Measurements from ENCODE around the gene DPP7.

The DPP7 gene

GRCh38 chr9:137084526-137084925 is 30.0 kb downstream of the DPP7 start:
- Histone ChIP-seq H3K36me3 (ENCODE audit: low read depth) (peaks cover 16% of the 10 kb centered on the region), H3K27ac (ENCODE audit: poor library complexity, severe bottlenecking) (peak overlapping the region; percentile 83), H3K27me3 (ENCODE audit: insufficient read depth, poor library complexity, severe bottlenecking) (no peaks in the 10 kb centered on the region), H3K4me3 (ENCODE audit: severe bottlenecking) (no peak overlapping the region), H3K4me1 (ENCODE audit: insufficient read depth, poor library complexity, severe bottlenecking) (peaks cover 30% of the 10 kb centered on the region), H3K9me3 (ENCODE audit: severe bottlenecking) (no peaks in the 10 kb centered on the region)
- ATAC-seq (ENCODE audit: low read depth) (no peak), DNase-seq (ENCODE audit: low spot score) (no peak)
- TF ChIP-seq CTCF (IDR thresholded peaks at IDR 0.05; ENCODE audit: poor library complexity, severe bottlenecking), result no peak

- Histone ChIP-seq H3K36me3 (ENCODE audit: low read depth) (peaks cover 15% of the 10 kb centered on the region), H3K9me3 (ENCODE audit: severe bottlenecking) (no peaks in the 10 kb centered on the region), H3K4me3 (ENCODE audit: severe bottlenecking) (no peak overlapping the region), H3K4me1 (ENCODE audit: insufficient read depth, poor library complexity, severe bottlenecking) (peaks cover 30% of the 10 kb centered on the region), H3K27me3 (ENCODE audit: insufficient read depth, poor library complexity, severe bottlenecking) (no peaks in the 10 kb centered on the region), H3K27ac (ENCODE audit: poor library complexity, severe bottlenecking) (peak overlapping the region; percentile 83)
- ATAC-seq (ENCODE audit: low read depth) (peak; percentile 61), DNase-seq (ENCODE audit: low spot score) (peak; percentile 96)
- no peak for TF ChIP-seq CTCF (IDR thresholded peaks at IDR 0.05; ENCODE audit: poor library complexity, severe bottlenecking)
These were observed 31.0 kb downstream of the DPP7 start for GRCh38 chr9:137083394-137084004.

GRCh38 chr9:137082925-137083290 is 31.6 kb downstream of the DPP7 start:
- Histone ChIP-seq H3K27ac (ENCODE audit: poor library complexity, severe bottlenecking) (peak overlapping the region; percentile 83), H3K27me3 (ENCODE audit: insufficient read depth, poor library complexity, severe bottlenecking) (no peaks in the 10 kb centered on the region)
- ATAC-seq (ENCODE audit: low read depth), result no peak

GRCh38 chr9:137082222-137082924 is 32.2 kb downstream of the DPP7 start:
- ATAC-seq (ENCODE audit: low read depth) (no peak), DNase-seq (ENCODE audit: low spot score) (no peak)
- H3K4me3 ChIP-seq (ENCODE audit: severe bottlenecking), result no peak overlapping the region
- peaks cover 12% of the 10 kb centered on the region; the same call in 1 of the 2 replicates for H3K36me3 ChIP-seq (ENCODE audit: low read depth)
- TF ChIP-seq CTCF (IDR thresholded peaks at IDR 0.05; ENCODE audit: poor library complexity, severe bottlenecking), result no peak
- H3K9me3 ChIP-seq (ENCODE audit: severe bottlenecking), result no peaks in the 10 kb centered on the region
- no peaks in the 10 kb centered on the region for H3K27me3 ChIP-seq (ENCODE audit: insufficient read depth, poor library complexity, severe bottlenecking)
- H3K27ac ChIP-seq (ENCODE audit: poor library complexity, severe bottlenecking), result no peak overlapping the region
- peaks cover 24% of the 10 kb centered on the region for H3K4me1 ChIP-seq (ENCODE audit: insufficient read depth, poor library complexity, severe bottlenecking)

More at GRCh38 chr9:137082925-137083290, 31.6 kb downstream of the DPP7 start:
- H3K9me3 ChIP-seq (ENCODE audit: severe bottlenecking), result no peaks in the 10 kb centered on the region
- peaks cover 28% of the 10 kb centered on the region for H3K4me1 ChIP-seq (ENCODE audit: insufficient read depth, poor library complexity, severe bottlenecking)
- H3K36me3 ChIP-seq (ENCODE audit: low read depth), result peaks cover 12% of the 10 kb centered on the region; the same call in 1 of the 2 replicates
- H3K4me3 ChIP-seq (ENCODE audit: severe bottlenecking), result no peak overlapping the region
- no peak for TF ChIP-seq CTCF (IDR thresholded peaks at IDR 0.05; ENCODE audit: poor library complexity, severe bottlenecking)
- no peak for DNase-seq (ENCODE audit: low spot score)

All from RWPE2 (cell line).